ENCODE results near the gene GLT1D1. TPM values are rescaled to one million over a fixed set of nuclear protein-coding genes. Genes with fewer than 3 reads are reported as not detected.
"Not testable (repeated sequence)": the region's sequence is repeated elsewhere in the genome, so short reads cannot be mapped to it uniquely, and the experiment has no call there.

GLT1D1 gene
- total RNA-seq, 1 experiment from 2014 or later = 0.10 TPM

GRCh38 chr12:128833418-128833817 lies 19.9 kb upstream of the GLT1D1 start:
- no peak overlapping the region for H3K27ac ChIP-seq
- no peaks in the 10 kb centered on the region for H3K4me1 ChIP-seq
- H3K27me3 ChIP-seq = no peaks in the 10 kb centered on the region
- no peak overlapping the region for H3K4me3 ChIP-seq
- no peaks in the 10 kb centered on the region for H3K9me3 ChIP-seq (replicated peaks)
- H3K36me3 ChIP-seq = no peaks in the 10 kb centered on the region
- no peak for DNase-seq

DNA sequence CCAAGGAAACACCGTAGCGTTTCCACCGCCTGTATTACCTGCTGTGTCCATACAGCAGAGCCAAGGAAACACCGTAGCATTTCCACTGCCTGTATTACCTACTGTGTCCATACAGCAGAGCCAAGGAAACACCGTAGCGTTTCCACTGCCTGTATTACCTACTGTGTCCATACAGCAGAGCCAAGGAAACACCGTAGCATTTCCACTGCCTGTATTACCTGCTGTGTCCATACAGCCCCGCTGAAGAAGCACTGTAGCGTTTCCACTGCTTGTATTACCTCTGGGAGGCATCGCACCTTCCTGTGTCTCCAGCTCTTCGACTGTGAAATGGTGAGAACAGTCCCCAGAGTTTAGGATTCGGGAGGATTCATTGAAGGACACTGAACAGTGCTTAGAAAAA lies 13.4 kb upstream of the GLT1D1 start:
- DNase-seq; H3K27me3 ChIP-seq; H3K36me3 ChIP-seq; H3K4me1 ChIP-seq; H3K9me3 ChIP-seq (replicated peaks); H3K27ac ChIP-seq; H3K4me3 ChIP-seq: not testable (repeated sequence)

DNA sequence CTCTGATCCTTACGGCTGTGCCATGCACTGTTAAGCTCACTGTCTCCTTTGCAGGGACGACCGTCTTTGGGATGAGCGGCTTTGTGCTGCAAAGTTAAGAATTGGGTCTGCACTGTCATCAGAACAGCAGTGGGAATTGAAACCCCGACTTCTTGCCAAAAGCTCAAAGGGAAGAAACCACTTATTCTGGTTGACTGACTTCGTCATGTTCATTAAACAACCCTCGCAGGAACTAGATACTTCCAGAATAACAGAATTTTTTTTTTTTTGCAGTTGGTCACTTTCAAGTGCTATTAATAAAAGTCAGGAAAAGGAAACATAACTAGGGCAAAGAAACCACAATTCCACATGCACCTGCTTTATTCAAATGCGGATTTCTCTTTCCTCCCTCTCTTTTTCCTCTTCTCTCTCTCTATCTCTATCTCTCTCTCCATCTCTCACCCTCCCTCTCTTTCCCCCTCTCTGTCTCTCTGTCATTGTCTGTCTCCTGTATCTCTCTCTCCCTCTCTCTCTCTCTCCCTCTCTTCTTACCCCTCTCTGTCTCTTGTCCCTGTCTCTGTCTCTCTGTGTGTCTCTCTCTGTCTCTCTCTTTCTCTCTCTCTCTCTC lies 12.3 kb upstream of the GLT1D1 start:
- Histone ChIP-seq H3K36me3 (no peaks in the 10 kb centered on the region), H3K4me1 (no peaks in the 10 kb centered on the region), H3K9me3 (replicated peaks) (no peaks in the 10 kb centered on the region), H3K4me3 (no peak overlapping the region), H3K27ac (no peak overlapping the region), H3K27me3 (no peaks in the 10 kb centered on the region)
- no peak for DNase-seq

DNA sequence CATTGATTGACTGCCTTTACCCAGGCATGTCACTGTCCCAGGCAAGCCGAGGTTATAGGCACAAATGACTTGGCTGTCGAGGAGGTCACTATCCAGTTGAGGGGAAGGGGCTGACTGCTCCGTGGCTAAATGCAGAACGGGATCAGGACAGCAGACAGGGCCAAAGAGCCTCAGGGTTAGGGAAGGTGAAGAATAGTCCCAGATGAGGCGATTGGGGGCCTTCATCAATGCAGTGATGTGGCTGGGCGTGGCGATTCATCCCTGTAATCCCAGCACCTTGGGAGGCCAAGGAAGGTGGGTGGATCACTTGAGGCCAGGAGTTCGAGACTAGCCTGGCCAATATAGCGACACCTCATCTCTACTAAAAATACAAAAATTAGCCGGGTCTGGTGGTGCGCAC lies 10.7 kb upstream of the GLT1D1 start:
- Histone ChIP-seq H3K4me3 (no peak overlapping the region), H3K27me3 (no peaks in the 10 kb centered on the region), H3K4me1 (no peaks in the 10 kb centered on the region), H3K9me3 (replicated peaks) (no peaks in the 10 kb centered on the region), H3K27ac (no peak overlapping the region), H3K36me3 (no peaks in the 10 kb centered on the region)
- no peak for DNase-seq

GRCh38 chr12:128843538-128843937 lies 9.7 kb upstream of the GLT1D1 start:
- no peaks in the 10 kb centered on the region for H3K4me1 ChIP-seq
- H3K36me3 ChIP-seq = no peaks in the 10 kb centered on the region
- H3K4me3 ChIP-seq = no peak overlapping the region
- no peak for DNase-seq
- H3K27me3 ChIP-seq = no peaks in the 10 kb centered on the region
- no peak overlapping the region for H3K27ac ChIP-seq
- no peaks in the 10 kb centered on the region for H3K9me3 ChIP-seq (replicated peaks)

DNA sequence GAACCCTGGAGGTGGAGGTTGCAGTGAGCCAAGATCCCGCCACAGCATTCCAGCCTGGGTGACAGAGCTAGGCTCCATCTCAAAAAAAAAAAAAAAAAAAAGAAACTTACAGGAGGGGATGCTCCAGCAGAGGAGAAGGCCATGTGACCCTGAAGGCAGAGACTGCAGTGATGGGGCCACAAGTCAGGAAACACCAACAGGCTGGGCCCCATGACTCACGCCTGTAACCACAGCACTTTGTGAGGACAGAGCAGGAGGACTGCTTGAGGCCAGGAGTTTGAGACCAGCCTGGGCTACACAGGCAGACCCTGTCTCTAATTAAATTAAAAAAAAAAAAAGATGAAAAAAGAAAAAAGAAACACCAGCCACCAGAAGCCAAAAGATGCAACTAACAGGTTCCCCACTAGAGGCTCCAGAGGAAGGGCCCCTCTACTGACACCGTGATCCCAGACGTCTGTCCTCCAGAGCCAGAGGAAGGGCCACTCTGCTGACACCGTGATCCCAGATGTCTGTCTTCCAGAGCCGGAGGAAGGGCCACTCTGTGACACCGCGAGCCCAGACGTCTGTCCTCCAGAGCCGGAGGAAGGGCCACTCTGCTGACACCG lies 9.1 kb upstream of the GLT1D1 start:
- no peak overlapping the region for H3K4me3 ChIP-seq
- H3K27me3 ChIP-seq = no peaks in the 10 kb centered on the region
- no peaks in the 10 kb centered on the region for H3K36me3 ChIP-seq
- no peaks in the 10 kb centered on the region for H3K9me3 ChIP-seq (replicated peaks)
- DNase-seq = no peak
- H3K27ac ChIP-seq = no peak overlapping the region
- no peaks in the 10 kb centered on the region for H3K4me1 ChIP-seq

GRCh38 chr12:128846671-128847070 lies 6.6 kb upstream of the GLT1D1 start:
- DNase-seq; H3K27me3 ChIP-seq; H3K36me3 ChIP-seq; H3K27ac ChIP-seq; H3K9me3 ChIP-seq (replicated peaks); H3K4me1 ChIP-seq; H3K4me3 ChIP-seq: not testable (repeated sequence)

- DNase-seq = no peak
- H3K4me3 ChIP-seq = no peak overlapping the region
- no peak overlapping the region for H3K27ac ChIP-seq
- no peaks in the 10 kb centered on the region for H3K9me3 ChIP-seq (replicated peaks)
- no peaks in the 10 kb centered on the region for H3K4me1 ChIP-seq
- no peaks in the 10 kb centered on the region for H3K36me3 ChIP-seq
- no peaks in the 10 kb centered on the region for H3K27me3 ChIP-seq
These were observed 4.9 kb upstream of the GLT1D1 start for GRCh38 chr12:128848371-128848770.

DNA sequence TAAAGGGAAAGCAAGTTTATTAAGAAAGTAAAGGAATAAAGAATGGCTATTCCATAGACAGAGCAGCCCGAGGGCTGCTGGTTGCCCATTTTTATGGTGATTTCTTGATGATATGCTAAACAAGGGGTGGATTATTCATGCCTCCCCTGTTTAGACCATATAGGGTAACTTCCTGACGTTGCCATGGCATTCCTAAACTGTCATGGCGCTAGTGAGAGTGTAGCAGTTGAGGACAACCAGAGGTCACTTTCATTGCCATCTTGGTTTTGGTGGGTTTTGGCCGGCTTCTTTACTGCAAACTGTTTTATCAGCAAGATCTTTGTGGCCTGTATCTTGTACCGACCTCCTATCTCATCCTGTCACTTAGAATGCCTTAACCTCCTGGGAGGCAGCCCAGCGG lies 3.5 kb upstream of the GLT1D1 start:
- not testable (repeated sequence) for H3K9me3 ChIP-seq (replicated peaks); DNase-seq; H3K4me3 ChIP-seq; H3K4me1 ChIP-seq; H3K27ac ChIP-seq; H3K27me3 ChIP-seq; H3K36me3 ChIP-seq

DNA sequence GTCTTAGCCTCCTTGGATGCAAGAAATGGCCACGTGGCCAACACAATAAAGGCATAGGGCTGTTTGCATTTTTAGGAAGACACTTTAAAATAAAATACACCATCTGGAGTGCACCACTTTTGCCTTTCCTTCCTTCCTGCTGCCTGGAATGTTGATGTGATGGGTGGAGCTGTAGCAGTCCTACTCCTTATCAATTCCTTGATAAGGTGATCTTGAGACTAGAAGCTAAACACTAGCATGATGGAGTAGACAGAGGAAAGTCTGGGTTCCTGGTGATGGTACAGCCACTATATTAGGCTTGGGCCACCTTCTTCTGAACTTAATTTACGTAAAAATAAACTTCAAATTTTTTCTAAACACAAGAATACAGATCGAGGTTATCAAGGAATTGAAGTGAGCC lies 2.9 kb upstream of the GLT1D1 start:
- Histone ChIP-seq H3K9me3 (replicated peaks) (no peaks in the 10 kb centered on the region), H3K27me3 (no peaks in the 10 kb centered on the region), H3K4me3 (no peak overlapping the region), H3K27ac (no peak overlapping the region), H3K36me3 (no peaks in the 10 kb centered on the region), H3K4me1 (no peaks in the 10 kb centered on the region)
- DNase-seq = no peak

DNA sequence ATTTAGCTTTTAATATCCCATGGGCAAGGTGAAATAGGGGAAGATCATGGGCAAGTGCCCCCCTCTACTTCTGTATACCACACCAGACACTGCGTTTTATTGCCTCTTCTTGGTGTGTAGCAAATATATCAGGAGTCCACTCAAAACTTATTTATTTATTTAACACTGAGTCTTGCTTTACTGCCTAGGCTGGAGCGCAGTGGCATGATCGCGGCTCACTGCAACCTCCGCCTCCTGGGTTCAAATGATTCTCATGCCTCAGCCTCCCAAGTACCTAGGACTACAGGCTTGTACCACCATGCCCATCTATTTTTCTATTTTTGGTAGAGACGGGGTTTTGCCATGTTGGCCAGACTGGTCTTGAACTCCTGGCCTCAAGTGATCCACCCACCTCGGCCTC lies 1.8 kb upstream of the GLT1D1 start:
- DNase-seq; H3K4me3 ChIP-seq; H3K36me3 ChIP-seq; H3K4me1 ChIP-seq; H3K27me3 ChIP-seq; H3K27ac ChIP-seq; H3K9me3 ChIP-seq (replicated peaks): not testable (repeated sequence)

GRCh38 chr12:128852026-128852698 lies 1.1 kb upstream of the GLT1D1 start:
- Histone ChIP-seq H3K9me3 (replicated peaks) (no peaks in the 10 kb centered on the region), H3K4me1 (no peaks in the 10 kb centered on the region), H3K4me3 (no peak overlapping the region), H3K27me3 (no peaks in the 10 kb centered on the region), H3K27ac (no peak overlapping the region), H3K36me3 (no peaks in the 10 kb centered on the region)
- DNase-seq = no peak

GRCh38 chr12:128853600-128854197 lies 421 bp downstream of the GLT1D1 start:
- no peaks in the 10 kb centered on the region for H3K9me3 ChIP-seq (replicated peaks)
- no peak overlapping the region for H3K27ac ChIP-seq
- H3K4me3 ChIP-seq = no peak overlapping the region
- no peaks in the 10 kb centered on the region for H3K27me3 ChIP-seq
- H3K36me3 ChIP-seq = no peaks in the 10 kb centered on the region
- H3K4me1 ChIP-seq = no peaks in the 10 kb centered on the region
- DNase-seq = no peak

- no peaks in the 10 kb centered on the region for H3K4me1 ChIP-seq
- H3K27ac ChIP-seq = no peak overlapping the region
- H3K36me3 ChIP-seq = no peaks in the 10 kb centered on the region
- no peaks in the 10 kb centered on the region for H3K9me3 ChIP-seq (replicated peaks)
- DNase-seq = no peak
- no peaks in the 10 kb centered on the region for H3K27me3 ChIP-seq
- H3K4me3 ChIP-seq = no peak overlapping the region
These were observed 2.9 kb downstream of the GLT1D1 start for GRCh38 chr12:128856035-128856790.

GRCh38 chr12:128856791-128857078 lies 3.5 kb downstream of the GLT1D1 start:
- H3K4me3 ChIP-seq = no peak overlapping the region
- H3K9me3 ChIP-seq (replicated peaks) = no peaks in the 10 kb centered on the region
- no peak overlapping the region for H3K27ac ChIP-seq
- DNase-seq = no peak
- no peaks in the 10 kb centered on the region for H3K4me1 ChIP-seq
- H3K27me3 ChIP-seq = no peaks in the 10 kb centered on the region
- no peaks in the 10 kb centered on the region for H3K36me3 ChIP-seq

Data from SJCRH30 (cell line).